GM21723 (cell line): ENCODE results near the gene HOXB3.

Experiments used
- ATAC-seq: cut with Tn5 transposase; IDR thresholded peaks from one replicate; pipeline ENCODE4 v1.9.1; 2021; ENCODE audit warnings: mild to moderate bottlenecking, moderate library complexity; ENCODE audit not compliant: unreplicated experiment

Gene HOXB3

GRCh38 chr17:48571024-48571818 is 18.8 kb downstream of the HOXB3 start:
- no peak for ATAC-seq

GRCh38 chr17:48570325-48571023 is 19.6 kb downstream of the HOXB3 start:
- no peak for ATAC-seq

GRCh38 chr17:48569674-48570324 is 20.2 kb downstream of the HOXB3 start:
- no peak for ATAC-seq

GRCh38 chr17:48569240-48569582 is 20.8 kb downstream of the HOXB3 start:
- ATAC-seq = no peak

GRCh38 chr17:48568499-48569239 is 21.4 kb downstream of the HOXB3 start:
- ATAC-seq = no peak

GRCh38 chr17:48567646-48568354 is 22.2 kb downstream of the HOXB3 start:
- ATAC-seq = no peak

- ATAC-seq = no peak
These were observed 22.8 kb downstream of the HOXB3 start for GRCh38 chr17:48567209-48567608.

GRCh38 chr17:48566717-48567116 is 23.3 kb downstream of the HOXB3 start:
- no peak for ATAC-seq

GRCh38 chr17:48565925-48566710 is 23.9 kb downstream of the HOXB3 start:
- no peak for ATAC-seq

GRCh38 chr17:48565022-48565554 is 25.0 kb downstream of the HOXB3 start:
- ATAC-seq = no peak

- no peak for ATAC-seq
These were observed 25.6 kb downstream of the HOXB3 start for GRCh38 chr17:48564188-48565021.

GRCh38 chr17:48563867-48564187 is 26.2 kb downstream of the HOXB3 start:
- no peak for ATAC-seq

- no peak for ATAC-seq
These were observed 26.6 kb downstream of the HOXB3 start for GRCh38 chr17:48563385-48563838.

- ATAC-seq = no peak
These were observed 27.1 kb downstream of the HOXB3 start for GRCh38 chr17:48562934-48563333.

GRCh38 chr17:48561884-48562810 is 27.9 kb downstream of the HOXB3 start:
- no peak for ATAC-seq

- ATAC-seq = no peak
These were observed 29.9 kb downstream of the HOXB3 start for GRCh38 chr17:48559840-48560817.
